Measurements from ENCODE around the gene FAM241B. TPM values are rescaled to one million over a fixed set of nuclear protein-coding genes. Genes with fewer than 3 reads are reported as not detected.
A peak's percentile ranks its signal among the peaks of the same experiment; 100 is the strongest.

The FAM241B gene
- total RNA-seq, 1 donor from 2014 or later: 44.2 TPM

DNA sequence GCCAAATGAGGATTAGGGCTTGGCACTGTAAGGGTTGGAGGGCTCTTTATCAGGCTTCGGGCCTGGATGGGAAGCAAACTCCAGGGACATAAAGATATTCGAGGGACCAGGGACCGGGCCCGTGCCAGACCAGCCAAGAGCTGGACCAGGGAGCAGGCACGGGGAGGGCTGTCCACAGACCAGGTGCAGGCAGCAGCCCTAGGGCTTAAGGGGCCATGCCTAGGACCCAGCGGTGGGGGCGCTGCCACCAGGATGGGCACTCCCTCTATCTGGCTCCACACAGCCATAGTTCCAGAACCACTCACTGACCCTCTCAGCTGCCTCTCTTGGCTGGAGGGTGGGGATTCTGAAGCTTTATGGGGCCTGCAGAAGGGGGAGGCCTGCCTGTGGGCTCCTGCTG, 32.9 kb downstream of the FAM241B start:
- Mint-ChIP-seq H3K9me3 (ENCODE audit: low read depth) (no peaks in the 10 kb centered on the region), H3K4me1 (ENCODE audit: low read depth) (peaks cover 30% of the 10 kb centered on the region), H3K27ac (no peak overlapping the region), H3K36me3 (ENCODE audit: insufficient read depth) (no peaks in the 10 kb centered on the region), H3K27me3 (peaks cover 36% of the 10 kb centered on the region), H3K4me3 (ENCODE audit: low read depth) (no peak overlapping the region)
- TF ChIP-seq, protein P1, sequence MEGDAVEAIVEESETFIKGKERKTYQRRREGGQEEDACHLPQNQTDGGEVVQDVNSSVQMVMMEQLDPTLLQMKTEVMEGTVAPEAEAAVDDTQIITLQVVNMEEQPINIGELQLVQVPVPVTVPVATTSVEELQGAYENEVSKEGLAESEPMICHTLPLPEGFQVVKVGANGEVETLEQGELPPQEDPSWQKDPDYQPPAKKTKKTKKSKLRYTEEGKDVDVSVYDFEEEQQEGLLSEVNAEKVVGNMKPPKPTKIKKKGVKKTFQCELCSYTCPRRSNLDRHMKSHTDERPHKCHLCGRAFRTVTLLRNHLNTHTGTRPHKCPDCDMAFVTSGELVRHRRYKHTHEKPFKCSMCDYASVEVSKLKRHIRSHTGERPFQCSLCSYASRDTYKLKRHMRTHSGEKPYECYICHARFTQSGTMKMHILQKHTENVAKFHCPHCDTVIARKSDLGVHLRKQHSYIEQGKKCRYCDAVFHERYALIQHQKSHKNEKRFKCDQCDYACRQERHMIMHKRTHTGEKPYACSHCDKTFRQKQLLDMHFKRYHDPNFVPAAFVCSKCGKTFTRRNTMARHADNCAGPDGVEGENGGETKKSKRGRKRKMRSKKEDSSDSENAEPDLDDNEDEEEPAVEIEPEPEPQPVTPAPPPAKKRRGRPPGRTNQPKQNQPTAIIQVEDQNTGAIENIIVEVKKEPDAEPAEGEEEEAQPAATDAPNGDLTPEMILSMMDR (IDR thresholded peaks at IDR 0.05; ENCODE audit: unreplicated experiment): no peak
- DNase-seq (ENCODE audit: low spot score, unreplicated experiment): no peak

DNA sequence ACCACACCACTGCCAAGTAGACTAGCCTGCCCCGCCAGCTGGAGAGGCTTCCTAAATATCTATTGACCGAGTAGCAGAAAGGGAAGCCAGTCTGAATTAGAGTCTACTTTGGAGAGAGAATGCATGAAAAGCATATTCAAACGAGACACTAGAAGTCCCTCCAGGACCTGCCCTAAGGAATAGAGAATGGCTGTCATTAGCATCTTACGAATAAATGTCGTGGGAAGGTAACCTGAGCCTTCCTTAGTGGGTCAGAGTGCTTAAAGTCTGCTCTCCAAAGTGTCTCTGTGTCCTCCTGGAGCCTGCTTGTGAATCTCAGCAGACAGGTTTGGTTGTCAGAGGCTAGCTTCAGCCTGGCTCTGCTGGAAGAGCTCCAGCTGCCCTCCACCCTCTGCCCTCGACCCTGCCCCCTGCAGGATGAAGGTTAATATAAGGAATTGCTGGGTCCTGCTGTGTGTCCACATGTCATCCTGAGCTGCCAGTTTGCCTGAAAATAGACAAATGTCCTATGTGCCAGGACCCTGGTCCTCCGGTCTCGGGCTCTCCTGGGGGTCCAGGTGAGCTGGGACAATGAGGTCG, 33.4 kb downstream of the FAM241B start:
- peaks cover 35% of the 10 kb centered on the region for H3K27me3 Mint-ChIP-seq
- no peak overlapping the region for H3K4me3 Mint-ChIP-seq (ENCODE audit: low read depth)
- DNase-seq (ENCODE audit: low spot score, unreplicated experiment): no peak

DNA sequence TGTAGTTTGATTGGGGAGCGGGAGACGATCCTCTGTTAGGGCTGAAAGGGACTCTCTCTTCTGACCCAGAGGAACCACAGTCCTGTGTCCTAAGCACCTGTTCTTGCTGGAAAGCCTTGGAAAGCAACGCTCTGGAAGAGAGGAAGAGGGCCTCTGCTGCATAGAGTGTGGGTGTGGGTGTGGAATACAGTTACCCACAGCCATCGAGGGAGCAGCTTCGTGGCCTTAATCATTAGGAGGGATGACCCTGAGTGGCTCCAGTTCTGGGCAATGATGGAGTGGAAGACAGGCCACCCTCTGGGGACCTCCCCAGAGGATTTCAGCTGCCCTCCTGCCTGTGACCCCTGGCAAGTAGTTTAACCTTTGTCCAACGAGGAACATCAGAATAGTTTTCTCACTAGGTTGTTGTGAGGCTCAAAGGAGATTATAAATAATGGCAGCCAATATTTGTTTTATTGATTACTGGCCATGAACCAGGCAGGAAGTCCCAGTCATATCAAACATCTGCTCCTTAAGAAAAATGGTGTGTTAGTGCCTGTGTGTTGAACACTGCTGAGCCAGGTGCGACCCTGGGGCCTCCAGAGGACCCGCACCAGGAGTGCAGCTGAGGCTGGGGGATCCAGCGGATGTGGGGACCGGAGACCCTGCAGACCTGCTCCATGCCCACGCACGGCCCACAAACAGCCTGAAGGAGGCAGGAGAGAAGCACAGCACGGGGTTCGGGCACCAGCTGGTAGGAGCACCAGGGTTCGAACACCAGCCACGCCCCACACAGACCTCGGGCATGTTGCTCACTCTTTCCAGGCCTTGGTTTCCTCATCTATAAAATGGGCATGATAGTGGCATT, 35.6 kb downstream of the FAM241B start:
- Mint-ChIP-seq H3K27ac (peak overlapping the region; percentile 80), H3K27me3 (peaks cover 43% of the 10 kb centered on the region), H3K4me3 (ENCODE audit: low read depth) (no peak overlapping the region), H3K9me3 (ENCODE audit: low read depth) (no peaks in the 10 kb centered on the region), H3K36me3 (ENCODE audit: insufficient read depth) (no peaks in the 10 kb centered on the region), H3K4me1 (ENCODE audit: low read depth) (peaks cover 32% of the 10 kb centered on the region)
- no peak for DNase-seq (ENCODE audit: low spot score, unreplicated experiment)
- TF ChIP-seq, protein P1 (IDR thresholded peaks at IDR 0.05; ENCODE audit: unreplicated experiment): peak; percentile 7

More for the DNA sequence above, 33.4 kb downstream of the FAM241B start:
- Mint-ChIP-seq H3K4me1 (ENCODE audit: low read depth) (peaks cover 30% of the 10 kb centered on the region), H3K9me3 (ENCODE audit: low read depth) (no peaks in the 10 kb centered on the region), H3K36me3 (ENCODE audit: insufficient read depth) (no peaks in the 10 kb centered on the region), H3K27ac (no peak overlapping the region)
- TF ChIP-seq, protein P1 (IDR thresholded peaks at IDR 0.05; ENCODE audit: unreplicated experiment): peak; percentile 44

DNA sequence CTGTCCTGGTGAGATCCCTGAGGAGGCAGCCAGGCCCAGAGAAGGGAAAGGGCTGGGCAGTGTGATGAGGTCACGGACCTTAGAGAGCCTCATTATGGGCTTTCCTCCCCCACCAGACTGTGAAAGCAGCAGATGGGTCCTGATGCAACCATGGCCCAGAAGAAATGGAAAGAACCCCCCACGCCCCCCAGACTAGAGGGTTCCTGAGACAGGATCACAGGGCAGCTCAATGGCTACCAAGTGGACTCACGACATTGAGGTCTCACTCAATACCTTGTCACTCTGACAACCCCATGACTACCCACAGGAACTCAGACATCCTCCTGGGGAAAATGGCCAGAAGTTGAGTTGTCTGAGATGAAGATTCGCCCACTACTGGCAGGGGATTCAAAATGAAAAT, 36.7 kb downstream of the FAM241B start:
- Mint-ChIP-seq H3K9me3 (ENCODE audit: low read depth) (peaks cover 2% of the 10 kb centered on the region), H3K4me1 (ENCODE audit: low read depth) (peaks cover 30% of the 10 kb centered on the region), H3K36me3 (ENCODE audit: insufficient read depth) (no peaks in the 10 kb centered on the region), H3K4me3 (ENCODE audit: low read depth) (no peak overlapping the region), H3K27ac (no peak overlapping the region), H3K27me3 (peaks cover 43% of the 10 kb centered on the region)
- TF ChIP-seq, protein P1 (IDR thresholded peaks at IDR 0.05; ENCODE audit: unreplicated experiment): no peak
- no peak for DNase-seq (ENCODE audit: low spot score, unreplicated experiment)

DNA sequence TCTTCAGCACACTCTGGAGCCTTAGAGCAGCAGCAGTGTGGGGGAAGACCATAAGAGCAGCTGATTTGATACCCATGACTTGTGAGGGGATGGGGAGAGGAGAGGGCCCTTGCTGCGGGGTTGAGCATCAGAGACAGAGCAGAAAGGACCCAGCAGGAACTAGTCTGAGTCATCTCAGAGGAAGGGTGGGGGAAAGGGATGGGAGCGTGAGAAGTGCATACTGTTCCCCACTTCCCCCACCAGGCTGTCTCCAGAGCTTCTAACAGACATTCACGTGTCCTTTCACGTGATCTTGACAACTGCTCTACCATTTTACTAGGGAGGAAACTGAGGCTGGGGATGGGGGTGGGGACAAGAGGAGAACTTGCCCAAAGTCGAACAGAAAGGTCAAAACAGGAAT, 38.7 kb downstream of the FAM241B start:
- TF ChIP-seq, protein P1 (IDR thresholded peaks at IDR 0.05; ENCODE audit: unreplicated experiment): no peak
- peaks cover 2% of the 10 kb centered on the region for H3K9me3 Mint-ChIP-seq (ENCODE audit: low read depth)
- H3K36me3 Mint-ChIP-seq (ENCODE audit: insufficient read depth): no peaks in the 10 kb centered on the region
- no peak overlapping the region for H3K27ac Mint-ChIP-seq
- H3K27me3 Mint-ChIP-seq: peaks cover 40% of the 10 kb centered on the region
- H3K4me1 Mint-ChIP-seq (ENCODE audit: low read depth): peaks cover 19% of the 10 kb centered on the region
- no peak for DNase-seq (ENCODE audit: low spot score, unreplicated experiment)
- no peak overlapping the region for H3K4me3 Mint-ChIP-seq (ENCODE audit: low read depth)

Measured in progenitor cell of endocrine pancreas (in vitro differentiated cells).